GM12878 (cell line): ENCODE measurements around the gene CASQ1. TPM values are rescaled to one million over a fixed set of nuclear protein-coding genes. Genes with fewer than 3 reads are reported as not detected.

Experiments used
- ATAC-seq: fragments of 200-7000 bp; cut with Tn5 transposase; 3 replicates; pipeline ENCODE4 v1.9.1; 2020; ENCODE audit warnings: mild to moderate bottlenecking, moderate library complexity
- BruUV-seq: library from RNA; stranded (reverse); fragments of 400-500 nt; replicated peaks from 2 replicates; lab custom pipeline; 2021; lab: Mats Ljungman, UMichigan
- CTCF ChIA-PET: fragments of 300-600 bp; sonication (Branson Sonifier 250); formaldehyde crosslinking; extraction: SDS; loops from one replicate; lab custom pipeline; 2021; ENCODE audit warnings: inconsistent platforms; lab: Yijun Ruan, JAX
- POLR2A ChIA-PET: fragments of 350-600 bp; formaldehyde crosslinking; extraction: SDS; loops from one replicate; lab custom pipeline; 2021; ENCODE audit warnings: inconsistent platforms; lab: Charles Lee
- RAD21 ChIA-PET: fragments of 300-600 bp; sonication (Branson Sonifier 250); formaldehyde crosslinking; loops from one replicate; lab custom pipeline; 2023; ENCODE audit warnings: antibody characterized with exemption; ENCODE audit not compliant: unreplicated experiment; lab: Charles Lee
- SMC1A ChIA-PET: fragments of 300-600 bp; sonication (Branson Sonifier 250); formaldehyde crosslinking; loops from one replicate; lab custom pipeline; 2023; ENCODE audit not compliant: unreplicated experiment, uncharacterized antibody; lab: Charles Lee
- DNase-seq: peaks from one replicate; pipeline ENCODE4 v3.0.0-alpha.2; 2011; ENCODE audit warnings: low read depth, low spot score
- FAIRE-seq: peaks from 3 replicates; lab custom pipeline; 2011; peaks lifted over from hg19 to GRCh38; lab: Jason Lieb, UNC
- H2AFZ ChIP-seq: 2 replicates; pipeline ENCODE4 v1.6.0; 2011; ENCODE audit warnings: low read depth, low read length, control low read depth; ENCODE audit not compliant: control insufficient read depth
- H3K27ac ChIP-seq: 2 replicates; pipeline ENCODE4 v1.5.1; 2011; ENCODE audit warnings: control low read depth; ENCODE audit not compliant: control insufficient read depth, insufficient read depth
- H3K27me3 ChIP-seq, 2 experiments: replicated peaks in 1 of 2; 2 replicates each; pipeline versions ENCODE4 v1.6.0 to v1.6.1; 2011; ENCODE audit warnings: low read length in 1 of 2; ENCODE audit not compliant: control insufficient read depth in 2 of 2, insufficient read depth in 2 of 2
- H3K36me3 ChIP-seq, 2 experiments: 2 replicates each; pipeline ENCODE4 v1.5.1; 2011; ENCODE audit warnings: low read length in 1 of 2; ENCODE audit not compliant: control insufficient read depth in 2 of 2, insufficient read depth in 2 of 2
- H3K4me1 ChIP-seq: 2 replicates; pipeline ENCODE4 v1.6.1; 2011; ENCODE audit warnings: mild to moderate bottlenecking, low read length, moderate library complexity, mixed read lengths; ENCODE audit not compliant: control insufficient read depth, insufficient read depth
- H3K4me2 ChIP-seq: 2 replicates; pipeline ENCODE4 v1.6.0; 2011; ENCODE audit warnings: control low read depth; ENCODE audit not compliant: control insufficient read depth, insufficient read depth
- H3K4me3 ChIP-seq: fragments of 200-600 bp; sonication (generic); 2 replicates; pipeline ENCODE4 v1.5.1; 2016
- H3K79me2 ChIP-seq: 2 replicates; pipeline ENCODE4 v1.6.0; 2011; ENCODE audit warnings: low read length; ENCODE audit not compliant: control insufficient read depth, insufficient read depth
- H3K9ac ChIP-seq: 2 replicates; pipeline ENCODE4 v1.8.0; 2011; ENCODE audit warnings: low read length, control low read depth, mixed read lengths; ENCODE audit not compliant: control insufficient read depth, insufficient read depth
- H3K9me3 ChIP-seq: replicated peaks from 3 replicates; pipeline ENCODE4 v1.5.1; 2011; ENCODE audit warnings: mild to moderate bottlenecking, low read length; ENCODE audit not compliant: control insufficient read depth, insufficient read depth
- H4K20me1 ChIP-seq: 2 replicates; pipeline ENCODE4 v1.6.0; 2011; ENCODE audit not compliant: control insufficient read depth, insufficient read depth
- EED ChIP-seq: sonication (generic); IDR thresholded peaks from 2 replicates; pipeline ENCODE4 v1.6.1; 2016; ENCODE audit warnings: antibody characterized with exemption, low read depth
- KLF5 ChIP-seq: fragments of 450-650 bp; IDR thresholded peaks from 2 replicates; pipeline ENCODE4 v1.6.1; 2014; ENCODE audit warnings: mild to moderate bottlenecking; ENCODE audit not compliant: partially characterized antibody
- NFYA ChIP-seq: IDR thresholded peaks from 2 replicates; pipeline ENCODE4 v1.6.1; 2011; ENCODE audit warnings: low read depth, mild to moderate bottlenecking, low read length, improper control_type of control experiment, borderline replicate concordance
- SP1 ChIP-seq: IDR thresholded peaks from one replicate; pipeline ENCODE4 v1.6.1; 2011; ENCODE audit warnings: low read depth, low read length
- ZNF274 ChIP-seq: IDR thresholded peaks from one replicate; pipeline ENCODE4 v1.8.0; 2011; ENCODE audit not compliant: insufficient read length, insufficient read depth
- WGBS: methylation state at CpG from one replicate; pipeline ENCODE4 v1.1.6; 2016; ENCODE audit warnings: low lambda C conversion rate; ENCODE audit not compliant: insufficient replicate concordance, insufficient coverage; ENCODE audit errors: missing lambda C conversion rate; 5-methylcytosine and 5-hydroxymethylcytosine counted together
- in situ Hi-C: fragments of 300-500 bp; cut with MboI; formaldehyde crosslinking; loops from 9 replicates; pipeline ENCODE4 v1.14.3; 2018; ENCODE audit warnings: mixed read lengths
- intact Hi-C: fragments of 100-400 bp; cut with micrococcal nuclease; formaldehyde crosslinking; loops from one replicate; pipeline ENCODE4 v1.14.2; 2022; ENCODE audit not compliant: unreplicated experiment
- polyA plus RNA-seq, 11 experiments: library from polyadenylated mRNA; depleted of rRNA in 4 of 11; unstranded in 6 of 11; stranded (reverse) in 5 of 11; fragments of >200 nt; fragmentation: Nextera tagmentation in 4 of 11; fragmentation: Illumina TruSeq in 1 of 11; extraction: Ambion mirVana in 4 of 11; extraction: Trizol in 1 of 11; gene quantifications; 1 replicate in 1 of 11; 2 replicates in 10 of 11; pipeline versions ENCODE4 v1.2.1 to v1.2.3, GENCODE V29; 2011 to 2016; ENCODE audit warnings: inconsistent platforms in 2 of 11, missing spikeins in 2 of 11, low read depth in 1 of 11
- total RNA-seq, 4 experiments: library from RNA; depleted of rRNA in 3 of 4; stranded (reverse); fragments of >200 nt in 3 of 4; fragmentation: Illumina TruSeq in 1 of 4; extraction: Trizol in 1 of 4; gene quantifications; 2 replicates each; pipeline versions ENCODE4 v1.2.1 to v1.2.3, GENCODE V29; 2013 to 2021
- TF ChIP-seq, protein P1 (sequence below): IDR thresholded peaks from 2 replicates; pipeline ENCODE4 v1.6.1; 2012; ENCODE audit warnings: low read depth, low read length, improper control_type of control experiment
- TF ChIP-seq, protein P2 (sequence below): fragments of 450-650 bp; formaldehyde crosslinking; IDR thresholded peaks from 2 replicates; pipeline ENCODE4 v1.4.0; 2020; ENCODE audit warnings: mild to moderate bottlenecking, moderate library complexity

CASQ1 gene
- total and polyA plus RNA-seq, 10 of the 15 experiments (the other 5 are each of a cell fraction or from before 2014, with no cell fraction given), result 0.10 to 0.77 (median 0.34) TPM

DNA sequence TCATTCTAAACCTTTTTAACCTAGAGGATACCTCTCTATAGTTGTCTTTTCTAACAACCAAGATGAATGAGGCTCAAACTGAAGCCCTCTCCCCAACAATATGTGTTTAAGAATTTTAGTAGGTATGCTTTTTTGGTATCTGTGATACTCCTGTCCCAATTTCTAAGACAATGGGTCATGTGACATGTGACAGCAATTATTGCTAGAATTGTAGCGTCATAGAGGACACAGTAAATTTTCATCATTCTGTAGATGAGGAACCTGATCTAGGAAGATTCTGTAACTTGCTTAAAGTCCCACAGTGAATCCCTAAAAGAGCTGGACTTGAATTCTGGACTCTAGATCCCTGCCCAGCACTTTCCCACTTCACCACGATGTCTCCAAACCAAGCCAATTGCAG is 11.6 kb upstream of the CASQ1 start (continued):
- TF ChIP-seq NFYA, result no peak
- TF ChIP-seq KLF5, result no peak

DNA sequence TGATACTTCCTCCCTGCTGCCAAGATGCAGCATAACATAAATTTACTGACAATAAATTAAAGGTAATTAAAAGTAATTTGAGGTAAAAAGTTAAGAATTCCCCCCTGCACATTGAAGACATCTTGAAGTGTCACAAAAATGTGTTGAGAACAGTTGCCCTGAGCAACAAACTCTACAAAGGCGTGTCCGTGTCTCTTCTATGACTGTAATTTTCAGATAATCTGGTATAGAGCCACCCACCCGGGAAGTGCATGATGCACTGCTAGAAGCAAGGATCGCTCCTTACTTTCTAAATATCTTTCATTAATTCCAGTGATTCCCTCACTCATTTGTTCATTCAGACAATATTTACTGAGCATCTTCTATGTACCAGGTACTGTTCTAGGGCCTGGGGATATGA is 11.0 kb upstream of the CASQ1 start:
- ATAC-seq (no peak), FAIRE-seq (no peak), DNase-seq (no peak)
- no peaks in the 10 kb centered on the region for H4K20me1 ChIP-seq
- in situ Hi-C loops (no loop called here), intact Hi-C loops (no loop called here)
- no peak overlapping the region for H3K4me3 ChIP-seq
- H3K4me1 ChIP-seq, result no peaks in the 10 kb centered on the region
- ChIA-PET RAD21 (no interaction called here), SMC1A (interaction anchor here (1.1 to 2.3 kb wide), 4 partner anchors 10 to 112 kb away, joined by 3 to 7 read pairs (median 4); partner anchors contain the start of gene CASQ1), CTCF (interaction anchor here (0.6 to 1.7 kb wide), 6 partner anchors 14 to 197 kb away, joined by 3 to 8 read pairs (median 4); no protein-coding TSS in a partner anchor)
- H3K27ac ChIP-seq, result no peak overlapping the region
- H3K27me3 ChIP-seq, result no peaks in the 10 kb centered on the region; a peak in 1 of 4 replicates
- H3K79me2 ChIP-seq, result no peaks in the 10 kb centered on the region
- no peak overlapping the region for H3K9ac ChIP-seq
- no TSS peak for BruUV-seq
- H3K36me3 ChIP-seq, result no peaks in the 10 kb centered on the region
- H2AFZ ChIP-seq, result no peak overlapping the region
- no peak overlapping the region for H3K4me2 ChIP-seq
- H3K9me3 ChIP-seq, result no peaks in the 10 kb centered on the region
- WGBS, result 73% methylated on average over 4 of the region's 4 CpGs
- TF ChIP-seq, protein P1, sequence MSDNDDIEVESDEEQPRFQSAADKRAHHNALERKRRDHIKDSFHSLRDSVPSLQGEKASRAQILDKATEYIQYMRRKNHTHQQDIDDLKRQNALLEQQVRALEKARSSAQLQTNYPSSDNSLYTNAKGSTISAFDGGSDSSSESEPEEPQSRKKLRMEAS, result no peak
- TF ChIP-seq, protein P2, sequence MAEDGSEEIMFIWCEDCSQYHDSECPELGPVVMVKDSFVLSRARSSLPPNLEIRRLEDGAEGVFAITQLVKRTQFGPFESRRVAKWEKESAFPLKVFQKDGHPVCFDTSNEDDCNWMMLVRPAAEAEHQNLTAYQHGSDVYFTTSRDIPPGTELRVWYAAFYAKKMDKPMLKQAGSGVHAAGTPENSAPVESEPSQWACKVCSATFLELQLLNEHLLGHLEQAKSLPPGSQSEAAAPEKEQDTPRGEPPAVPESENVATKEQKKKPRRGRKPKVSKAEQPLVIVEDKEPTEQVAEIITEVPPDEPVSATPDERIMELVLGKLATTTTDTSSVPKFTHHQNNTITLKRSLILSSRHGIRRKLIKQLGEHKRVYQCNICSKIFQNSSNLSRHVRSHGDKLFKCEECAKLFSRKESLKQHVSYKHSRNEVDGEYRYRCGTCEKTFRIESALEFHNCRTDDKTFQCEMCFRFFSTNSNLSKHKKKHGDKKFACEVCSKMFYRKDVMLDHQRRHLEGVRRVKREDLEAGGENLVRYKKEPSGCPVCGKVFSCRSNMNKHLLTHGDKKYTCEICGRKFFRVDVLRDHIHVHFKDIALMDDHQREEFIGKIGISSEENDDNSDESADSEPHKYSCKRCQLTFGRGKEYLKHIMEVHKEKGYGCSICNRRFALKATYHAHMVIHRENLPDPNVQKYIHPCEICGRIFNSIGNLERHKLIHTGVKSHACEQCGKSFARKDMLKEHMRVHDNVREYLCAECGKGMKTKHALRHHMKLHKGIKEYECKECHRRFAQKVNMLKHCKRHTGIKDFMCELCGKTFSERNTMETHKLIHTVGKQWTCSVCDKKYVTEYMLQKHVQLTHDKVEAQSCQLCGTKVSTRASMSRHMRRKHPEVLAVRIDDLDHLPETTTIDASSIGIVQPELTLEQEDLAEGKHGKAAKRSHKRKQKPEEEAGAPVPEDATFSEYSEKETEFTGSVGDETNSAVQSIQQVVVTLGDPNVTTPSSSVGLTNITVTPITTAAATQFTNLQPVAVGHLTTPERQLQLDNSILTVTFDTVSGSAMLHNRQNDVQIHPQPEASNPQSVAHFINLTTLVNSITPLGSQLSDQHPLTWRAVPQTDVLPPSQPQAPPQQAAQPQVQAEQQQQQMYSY, result no peak
- no peak for TF ChIP-seq EED
- no peak for TF ChIP-seq SP1
- TF ChIP-seq ZNF274, result no peak
- TF ChIP-seq, all 136 proteins: peak for 0
- POLR2A ChIA-PET, result no interaction called here
